HG03354 (cell line): Measurements from ENCODE around the gene RBMS1.
"Not testable (repeated sequence)": the region's sequence is repeated elsewhere in the genome, so short reads cannot be mapped to it uniquely, and the experiment has no call there.

Experiments
- ATAC-seq: cut with Tn5 transposase; IDR thresholded peaks from one replicate; pipeline ENCODE4 v1.9.1; 2021; ENCODE audit warnings: mild to moderate bottlenecking; ENCODE audit not compliant: unreplicated experiment, poor library complexity, severe bottlenecking

Gene RBMS1

GRCh38 chr2:160372585-160372984 lies 121.0 kb downstream of the RBMS1 start:
- ATAC-seq, result no peak

- ATAC-seq, result no peak
Observed at GRCh38 chr2:160372010-160372356, 121.6 kb downstream of the RBMS1 start.

GRCh38 chr2:160371251-160372009 lies 122.2 kb downstream of the RBMS1 start:
- ATAC-seq, result no peak

GRCh38 chr2:160368988-160369930 lies 124.3 kb downstream of the RBMS1 start:
- no peak for ATAC-seq

- ATAC-seq, result no peak
Observed at GRCh38 chr2:160367887-160368286, 125.7 kb downstream of the RBMS1 start.

- not testable (repeated sequence) for ATAC-seq
Observed at GRCh38 chr2:160367139-160367538, 126.5 kb downstream of the RBMS1 start.

GRCh38 chr2:160366474-160366873 lies 127.1 kb downstream of the RBMS1 start:
- no peak for ATAC-seq

GRCh38 chr2:160365716-160366367 lies 127.8 kb downstream of the RBMS1 start:
- no peak for ATAC-seq

GRCh38 chr2:160364364-160364763 lies 129.2 kb downstream of the RBMS1 start:
- no peak for ATAC-seq

- ATAC-seq, result no peak
Observed at GRCh38 chr2:160363961-160364360, 129.6 kb downstream of the RBMS1 start.

- ATAC-seq, result no peak
Observed at GRCh38 chr2:160363055-160363454, 130.6 kb downstream of the RBMS1 start.

- ATAC-seq, result no peak
Observed at GRCh38 chr2:160362541-160362940, 131.1 kb downstream of the RBMS1 start.

GRCh38 chr2:160362018-160362417 lies 131.6 kb downstream of the RBMS1 start:
- no peak for ATAC-seq

GRCh38 chr2:160360089-160360757 lies 133.4 kb downstream of the RBMS1 start:
- no peak for ATAC-seq

GRCh38 chr2:160358046-160358445 lies 135.6 kb downstream of the RBMS1 start:
- ATAC-seq, result no peak

GRCh38 chr2:160356485-160356884 lies 137.1 kb downstream of the RBMS1 start:
- ATAC-seq, result no peak

GRCh38 chr2:160355080-160355479 lies 138.5 kb downstream of the RBMS1 start:
- no peak for ATAC-seq

- ATAC-seq, result no peak
Observed at GRCh38 chr2:160354677-160355076, 138.9 kb downstream of the RBMS1 start.

- no peak for ATAC-seq
Observed at GRCh38 chr2:160353813-160354212, 139.8 kb downstream of the RBMS1 start.

GRCh38 chr2:160353166-160353565 lies 140.4 kb downstream of the RBMS1 start:
- no peak for ATAC-seq
